HG02973 (cell line): Measurements from ENCODE around the gene BCHE.
A peak's percentile ranks its signal among the peaks of the same experiment; 100 is the strongest.
"Not testable (repeated sequence)": the region's sequence is repeated elsewhere in the genome, so short reads cannot be mapped to it uniquely, and the experiment has no call there.

Source experiments
- ATAC-seq: cut with Tn5 transposase; IDR thresholded peaks from one replicate; pipeline ENCODE4 v1.9.1; 2021; ENCODE audit warnings: moderate library complexity; ENCODE audit not compliant: unreplicated experiment

BCHE gene

DNA sequence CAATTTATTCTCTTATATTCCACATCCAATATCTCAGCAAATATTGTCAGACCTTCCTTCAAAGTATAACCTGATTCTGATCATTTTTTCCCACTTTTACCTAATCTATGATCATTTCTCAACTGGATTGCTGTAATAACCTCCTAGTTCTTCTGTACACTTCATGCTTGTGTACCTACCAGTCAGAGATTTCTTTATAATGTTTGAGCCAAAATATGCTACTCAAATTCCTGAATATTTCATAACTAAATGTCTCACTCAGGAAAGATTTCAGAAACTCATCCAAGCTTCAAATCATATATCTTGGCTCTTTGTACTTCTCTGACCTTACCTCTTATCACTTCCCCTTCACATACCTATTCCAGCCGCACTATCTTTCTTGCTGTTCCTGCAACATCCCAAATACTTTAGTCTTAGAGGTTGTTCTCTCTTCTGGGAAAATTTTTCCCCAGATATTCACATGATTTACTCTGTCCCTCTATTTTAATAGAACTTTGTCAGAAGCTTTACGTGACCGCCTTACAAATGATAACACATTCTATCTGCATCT lies 20.0 kb downstream of the BCHE start:
- ATAC-seq: no peak

DNA sequence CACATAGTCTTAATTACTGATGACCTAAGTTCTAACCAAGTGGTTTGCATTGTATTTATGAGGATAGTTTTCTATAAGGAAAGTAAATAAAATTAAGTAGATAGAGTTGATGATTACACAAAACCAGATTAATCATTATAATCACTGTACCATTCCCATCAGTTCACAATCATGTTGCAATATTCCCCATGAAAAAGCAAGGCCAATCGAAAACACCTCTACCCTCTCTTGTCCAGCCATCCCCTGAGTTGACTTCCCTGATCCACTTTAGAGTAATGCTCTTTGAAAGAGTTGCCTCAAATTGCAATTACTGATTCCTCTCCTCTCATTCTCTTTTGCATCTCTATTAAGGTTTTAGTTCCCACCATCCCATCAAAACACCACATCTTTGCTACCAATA lies 21.0 kb downstream of the BCHE start:
- no peak for ATAC-seq

DNA sequence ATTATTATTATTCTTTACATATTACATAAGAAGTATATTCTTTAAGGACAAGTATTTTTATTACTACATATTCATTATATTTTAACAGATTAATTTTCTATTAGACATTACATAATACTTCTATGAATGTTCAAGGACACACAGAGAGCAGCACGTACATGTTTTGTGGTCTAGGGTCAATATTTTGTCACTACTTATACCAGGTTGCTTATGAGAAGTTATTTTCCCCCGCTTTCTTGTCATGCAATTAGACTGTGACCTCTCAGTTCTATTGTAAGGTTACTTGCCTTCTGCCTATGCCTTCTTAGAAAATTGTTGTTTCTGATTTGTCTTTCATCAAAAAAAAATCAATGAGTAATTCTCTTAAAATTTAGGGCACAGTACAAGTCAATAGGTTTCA lies 21.5 kb downstream of the BCHE start:
- ATAC-seq: no peak

DNA sequence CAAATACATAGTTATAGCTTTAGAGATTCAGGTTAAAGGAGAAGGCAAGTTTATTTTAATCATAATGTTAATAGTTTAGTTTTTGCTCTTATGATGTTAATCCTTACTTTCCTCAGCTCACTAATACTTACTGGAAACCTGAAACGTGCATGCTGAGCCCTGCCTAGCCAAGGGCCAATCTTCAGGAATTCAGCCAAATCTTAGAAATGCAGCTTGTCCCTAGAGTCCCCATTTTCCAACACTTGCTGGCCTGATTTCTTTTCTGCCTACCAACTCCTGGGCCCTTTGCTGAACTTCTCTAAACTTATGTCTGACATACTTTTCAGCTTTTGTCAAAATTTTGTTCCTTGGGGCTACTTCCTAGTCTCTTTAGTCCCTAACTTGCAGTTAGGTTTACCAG lies 22.8 kb downstream of the BCHE start:
- no peak for ATAC-seq

DNA sequence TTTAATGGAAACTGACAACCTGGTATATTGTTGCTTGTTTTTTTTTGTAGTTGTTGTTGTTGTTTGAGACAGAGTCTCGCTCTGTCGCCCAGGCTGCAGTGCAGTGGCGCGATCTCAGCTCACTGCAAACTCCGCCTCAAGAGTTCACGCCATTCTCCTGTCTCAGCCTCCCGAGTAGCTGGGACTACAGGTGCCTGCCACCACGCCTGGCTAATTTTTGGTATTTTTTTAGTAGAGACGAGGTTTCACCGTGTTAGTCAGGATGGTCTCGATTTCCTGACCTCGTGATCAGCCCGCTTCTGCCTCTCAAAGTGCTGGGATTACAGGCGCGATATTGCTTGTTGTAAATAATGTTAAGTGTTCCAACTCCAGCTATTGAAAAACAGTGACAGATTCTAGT lies 29.3 kb downstream of the BCHE start:
- ATAC-seq: not testable (repeated sequence)

DNA sequence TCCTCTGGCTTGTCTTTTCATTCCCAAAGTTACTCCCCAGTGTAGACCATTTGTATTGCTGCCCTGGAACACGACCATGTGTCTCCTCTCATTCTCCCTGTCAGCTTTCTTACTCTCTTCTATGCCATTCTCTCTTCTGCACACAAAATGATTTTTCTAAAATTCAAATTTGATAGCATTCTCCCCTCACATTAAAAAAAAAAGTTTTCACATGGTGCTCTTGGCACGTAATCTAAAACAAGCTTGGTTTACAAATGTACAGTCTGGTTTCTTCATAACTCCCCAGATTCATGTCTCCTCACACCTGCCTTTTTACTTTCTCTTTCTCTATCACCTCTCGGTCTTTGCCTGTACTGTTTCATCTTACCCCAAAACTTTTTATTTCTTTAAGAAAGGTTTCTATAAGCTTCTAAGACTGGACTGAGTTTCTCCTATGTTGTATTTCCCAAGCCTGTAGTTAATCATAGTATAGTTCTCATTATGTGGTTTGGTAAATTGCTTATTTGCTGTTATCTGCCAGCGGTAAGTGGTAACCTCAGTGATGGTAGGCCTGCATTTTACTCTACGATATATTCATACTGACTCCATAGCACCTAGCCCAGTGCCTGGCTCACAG lies 31.2 kb downstream of the BCHE start:
- ATAC-seq: peak; percentile 74

DNA sequence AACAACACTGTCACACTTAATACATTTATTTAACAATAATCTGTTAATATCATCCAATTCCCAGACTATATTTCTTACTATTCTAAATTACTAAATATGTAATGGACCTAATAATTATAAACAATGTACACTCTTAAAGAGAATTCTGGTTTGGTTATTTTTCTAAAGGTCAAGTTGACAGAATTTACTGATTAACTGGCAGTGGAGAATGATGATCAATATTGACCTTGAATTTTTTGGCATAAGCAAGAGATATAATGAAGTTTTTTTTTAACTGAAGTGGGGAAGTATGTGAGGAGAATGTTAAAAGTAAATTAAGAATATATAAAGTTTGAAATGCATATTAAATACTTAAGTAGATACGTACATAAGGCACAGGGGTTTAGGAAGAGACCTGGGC lies 33.8 kb downstream of the BCHE start:
- no peak for ATAC-seq

DNA sequence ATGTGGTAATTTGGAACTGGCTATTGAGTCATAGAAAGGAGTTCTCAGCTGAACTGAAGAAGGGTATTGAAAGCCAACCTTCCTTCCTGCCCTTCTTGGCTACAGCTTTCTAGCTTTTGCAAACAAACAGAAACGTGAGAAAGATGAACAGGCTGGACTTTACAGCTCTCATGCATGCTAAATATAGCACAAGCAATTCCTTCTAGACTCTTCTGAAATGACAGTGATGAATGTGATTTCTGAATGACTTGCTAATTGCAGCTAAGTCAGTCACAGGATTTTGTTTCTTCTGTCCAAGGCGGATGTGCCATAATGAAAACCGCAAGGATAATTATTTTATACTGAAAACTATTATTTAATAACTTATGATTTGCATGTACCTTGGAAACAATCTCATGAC lies 36.3 kb downstream of the BCHE start:
- no peak for ATAC-seq

DNA sequence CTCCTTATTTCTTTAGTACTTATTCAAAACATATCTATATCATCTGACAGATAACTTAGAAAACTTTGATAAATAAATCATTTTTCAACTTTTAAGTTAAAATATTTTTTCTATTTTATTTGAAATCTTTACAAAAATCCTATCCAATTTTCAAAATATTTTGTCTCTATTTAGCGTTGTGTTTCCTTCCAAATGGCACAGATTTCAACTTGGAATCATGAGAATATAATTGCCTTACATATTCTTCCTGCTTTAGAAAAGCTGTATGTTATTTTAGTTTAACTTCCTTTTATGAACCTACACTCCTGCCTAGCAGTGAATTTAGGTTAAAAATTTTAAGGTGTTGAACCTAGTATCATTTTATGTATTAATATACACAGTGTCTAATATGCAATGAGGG lies 38.2 kb downstream of the BCHE start:
- ATAC-seq: no peak

DNA sequence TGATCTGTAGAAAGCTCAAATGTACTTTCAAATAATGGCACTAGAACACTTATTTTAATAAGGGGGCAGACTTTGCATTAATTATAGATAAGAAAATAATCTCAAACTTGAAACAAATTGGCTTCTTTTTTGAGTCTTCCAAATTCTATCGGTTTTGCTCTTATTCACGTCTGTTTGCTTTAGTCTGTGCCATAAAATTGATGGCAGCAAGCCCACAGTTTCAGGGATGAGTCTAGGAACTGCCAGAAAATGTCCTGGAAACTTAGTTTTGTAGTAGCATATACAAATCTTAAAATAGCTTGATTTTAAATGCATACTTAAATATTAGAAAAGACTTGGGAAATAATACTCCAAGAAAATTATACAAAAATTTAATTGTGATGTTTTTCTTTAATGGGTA lies 39.7 kb downstream of the BCHE start:
- no peak for ATAC-seq

DNA sequence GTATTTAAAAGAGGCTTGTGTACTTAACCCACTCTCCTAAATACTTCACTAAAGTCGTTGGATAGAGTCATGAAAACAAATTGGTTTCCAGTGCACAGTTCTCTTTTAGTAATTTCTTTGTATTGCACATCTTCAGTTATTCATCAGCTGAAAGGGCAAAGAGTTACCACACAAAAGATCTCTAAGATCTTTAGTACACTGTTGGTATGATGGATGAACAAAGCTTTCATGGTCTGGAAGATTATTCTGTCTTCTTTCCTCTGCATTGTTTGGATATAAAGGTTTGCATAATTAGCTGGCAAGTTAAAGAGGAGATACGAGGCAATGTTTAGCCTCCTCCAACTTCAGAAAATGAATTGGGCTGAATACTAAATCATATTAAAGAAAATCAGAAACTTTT lies 40.5 kb downstream of the BCHE start:
- ATAC-seq: no peak

DNA sequence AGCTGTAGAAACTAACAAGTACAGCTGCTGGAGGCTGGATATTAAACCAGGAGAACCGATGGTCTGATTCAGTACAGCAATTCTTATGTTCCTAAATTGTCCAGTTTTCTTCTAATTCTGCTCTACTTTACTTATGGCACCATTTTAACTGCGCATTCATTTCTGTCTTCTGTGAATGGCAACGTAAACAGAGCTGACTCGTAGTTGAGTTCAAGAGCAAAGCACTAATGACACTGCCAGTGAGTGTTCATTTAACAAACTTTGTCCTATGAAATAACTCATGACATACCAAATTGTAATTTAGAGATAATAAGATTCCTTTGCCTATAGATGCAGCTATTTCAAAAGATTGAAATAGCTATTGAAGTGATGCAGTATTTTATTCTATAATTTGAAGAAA lies 48.7 kb downstream of the BCHE start:
- ATAC-seq: no peak

DNA sequence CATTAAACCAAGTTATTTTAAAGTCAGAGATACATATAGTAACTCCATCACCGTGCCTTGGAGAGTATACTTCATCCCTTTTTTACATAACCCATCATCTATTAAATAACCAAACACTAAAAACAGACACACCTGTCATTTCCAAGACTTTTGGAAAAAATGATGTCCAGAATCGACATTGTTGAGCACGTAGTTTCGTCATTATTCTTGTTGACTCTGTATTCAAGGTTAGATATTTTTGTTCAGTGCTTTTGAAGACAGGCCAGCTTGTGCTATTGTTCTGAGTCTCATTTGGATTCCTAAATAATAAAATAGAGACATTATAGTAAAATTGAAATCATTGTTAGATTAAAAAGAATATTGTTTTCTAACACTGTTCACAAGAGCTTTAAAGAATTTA lies 51.2 kb downstream of the BCHE start:
- no peak for ATAC-seq

DNA sequence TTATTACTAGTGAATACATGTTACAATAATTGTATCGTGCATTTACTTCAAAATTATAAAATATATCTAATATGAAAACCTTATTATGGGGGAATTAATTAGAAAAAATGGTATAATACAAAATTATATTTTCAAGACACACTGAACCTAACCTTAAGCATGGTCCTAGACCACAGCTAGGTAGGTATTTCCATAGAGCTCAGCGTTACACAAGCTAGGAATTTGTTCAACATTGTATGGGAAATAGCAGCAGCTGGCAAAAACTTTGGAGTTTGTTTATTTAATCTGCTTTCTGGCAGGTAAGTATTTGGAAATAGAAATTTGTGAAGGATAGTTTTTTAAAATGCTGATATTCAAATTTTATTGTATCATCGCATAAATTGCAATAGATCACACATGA lies 52.9 kb downstream of the BCHE start:
- no peak for ATAC-seq

DNA sequence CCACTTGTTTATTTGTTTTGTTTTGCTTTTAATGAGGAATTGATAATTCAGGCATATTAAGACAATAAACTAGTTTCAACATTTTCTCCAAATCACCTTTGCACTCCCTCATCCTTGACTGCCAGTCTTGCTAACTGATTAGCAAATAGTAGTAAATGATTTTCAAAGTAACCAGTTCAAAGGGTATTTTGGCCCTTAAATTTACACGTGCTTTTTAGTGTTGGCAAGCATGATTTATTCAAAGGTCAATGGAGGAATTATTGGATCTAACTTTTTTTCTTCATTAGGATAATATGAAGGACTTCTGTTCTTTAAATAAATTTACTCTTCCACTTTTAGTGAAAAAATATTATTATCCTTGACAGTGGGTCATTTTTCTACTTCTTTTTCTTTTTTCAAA lies 53.8 kb downstream of the BCHE start:
- ATAC-seq: no peak

DNA sequence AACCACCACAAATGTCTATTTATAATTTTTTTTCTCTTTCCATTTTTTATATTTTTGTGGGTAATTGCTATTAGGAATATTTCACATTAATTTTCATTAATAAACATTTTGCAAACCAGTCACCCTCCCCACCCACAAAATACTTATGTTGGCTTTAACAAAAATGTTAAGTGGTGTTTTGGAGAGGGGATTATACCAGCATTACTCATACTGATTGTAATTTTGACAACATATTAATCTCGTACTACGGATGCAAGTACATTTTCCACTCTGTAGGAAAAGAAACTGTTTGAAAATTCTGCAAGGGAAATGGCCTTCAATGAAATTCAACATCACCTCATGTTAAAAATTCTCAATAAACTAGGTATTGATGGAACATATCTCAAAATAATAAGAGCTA lies 58.3 kb downstream of the BCHE start:
- no peak for ATAC-seq

DNA sequence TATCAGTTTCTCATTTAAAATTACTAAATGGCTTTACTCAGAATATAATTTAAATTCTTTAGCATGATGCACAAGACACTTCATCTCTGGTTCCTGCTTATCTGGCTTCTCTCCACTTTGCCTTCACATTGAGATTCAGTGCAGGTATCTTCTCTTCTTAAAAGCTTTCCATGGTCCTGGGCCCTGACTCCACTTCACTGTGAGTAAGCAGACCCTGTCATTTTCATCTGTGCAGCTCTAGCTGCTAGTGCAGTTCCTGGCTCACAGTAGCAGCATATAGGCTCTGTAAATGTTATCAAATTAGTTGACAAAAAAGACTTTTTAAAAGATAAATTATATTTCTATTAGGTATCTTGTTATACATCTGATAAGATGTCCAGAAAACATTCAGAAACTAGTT lies 58.8 kb downstream of the BCHE start:
- ATAC-seq: no peak

DNA sequence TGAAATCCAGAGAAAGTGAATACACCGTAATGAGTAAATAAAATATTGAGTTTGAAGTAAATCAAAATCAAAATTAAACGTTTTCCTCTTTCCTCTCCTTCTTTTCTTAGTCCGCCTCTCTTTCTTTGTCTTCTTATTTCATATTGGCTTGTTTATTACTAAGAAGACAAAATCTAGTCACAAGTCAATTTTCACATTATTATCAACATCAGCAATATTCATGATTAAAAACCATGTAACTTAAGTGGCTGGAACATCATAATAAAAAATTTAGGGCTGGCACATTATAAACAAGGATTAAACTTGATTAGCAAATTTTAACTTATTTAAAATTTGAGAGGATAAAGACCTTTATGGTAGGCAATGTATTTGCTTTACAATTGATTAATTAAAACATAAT lies 61.4 kb downstream of the BCHE start:
- no peak for ATAC-seq

DNA sequence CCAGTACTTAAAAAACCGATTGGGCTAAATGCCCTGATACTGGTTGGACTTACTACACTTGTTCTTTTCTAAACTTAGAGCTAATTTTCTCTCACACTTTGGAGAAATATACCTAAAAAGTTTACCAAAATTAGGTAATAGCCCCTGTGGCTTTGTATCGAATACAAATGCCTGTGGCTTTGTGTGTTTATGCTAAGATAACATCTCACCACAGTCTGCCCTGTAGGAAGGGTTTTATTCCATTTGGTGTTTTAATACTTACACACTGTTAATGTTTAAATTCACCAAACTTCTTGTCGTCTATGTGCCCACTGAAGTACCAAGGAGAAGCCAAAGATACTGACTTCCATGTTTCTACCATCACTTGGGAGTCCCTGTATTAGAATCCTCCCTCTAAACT lies 66.4 kb downstream of the BCHE start:
- ATAC-seq: no peak

DNA sequence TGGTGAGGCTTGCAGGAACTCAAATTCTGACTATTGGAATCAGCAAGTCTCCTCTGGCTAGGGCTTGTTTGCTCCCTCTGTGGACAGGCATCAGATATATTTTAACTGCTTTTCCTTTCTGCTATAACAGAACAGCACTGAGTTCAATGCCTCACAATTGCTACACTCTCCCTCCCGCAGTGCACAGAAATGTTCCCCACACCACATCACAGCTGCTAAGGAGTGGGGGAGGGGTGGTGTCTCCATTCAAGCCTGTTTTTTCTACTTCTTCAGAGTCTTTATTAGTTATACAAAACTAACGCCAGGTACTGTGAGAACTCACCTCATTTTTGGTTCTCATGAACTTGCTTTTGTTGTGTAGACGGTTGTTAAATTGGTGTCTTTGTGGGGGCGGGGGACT lies 68.5 kb downstream of the BCHE start:
- no peak for ATAC-seq

DNA sequence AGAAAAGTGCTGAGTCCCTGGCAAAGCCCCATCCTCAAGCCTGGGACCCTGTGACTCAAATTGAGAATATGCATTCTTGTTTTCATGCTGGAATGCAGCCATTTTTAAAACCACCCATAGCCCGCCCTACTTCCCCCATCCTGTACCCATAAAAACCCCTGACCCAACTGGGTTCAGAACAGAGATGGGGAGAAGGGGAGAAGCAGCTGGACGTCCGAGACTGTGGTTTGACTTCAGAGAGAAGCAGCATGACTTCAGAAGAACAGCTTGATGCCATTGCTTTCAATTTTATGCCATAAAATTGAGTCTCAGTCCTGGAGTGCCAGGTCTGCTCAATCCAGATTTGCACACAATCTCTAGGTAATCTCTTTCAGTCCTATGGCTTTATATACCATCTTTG lies 78.2 kb downstream of the BCHE start:
- ATAC-seq: no peak

DNA sequence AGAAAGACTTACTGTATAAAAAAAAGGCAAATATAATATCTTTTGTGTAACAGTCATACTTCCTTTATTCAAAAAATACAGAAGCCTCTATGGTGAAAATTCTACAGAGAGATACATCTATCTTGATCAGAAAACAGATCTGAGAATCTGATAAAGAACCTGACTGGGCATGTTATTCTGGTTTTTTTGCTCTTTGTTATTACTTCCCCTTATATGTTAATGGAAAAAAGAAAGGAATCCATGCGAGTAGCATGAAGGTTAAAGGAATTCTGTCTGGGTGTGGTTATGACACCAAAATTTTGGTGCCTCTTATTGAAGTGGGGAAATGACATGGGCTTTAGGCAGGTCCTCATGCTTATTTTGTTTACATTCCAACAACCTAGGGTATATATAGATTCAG lies 81.7 kb downstream of the BCHE start:
- ATAC-seq: no peak

DNA sequence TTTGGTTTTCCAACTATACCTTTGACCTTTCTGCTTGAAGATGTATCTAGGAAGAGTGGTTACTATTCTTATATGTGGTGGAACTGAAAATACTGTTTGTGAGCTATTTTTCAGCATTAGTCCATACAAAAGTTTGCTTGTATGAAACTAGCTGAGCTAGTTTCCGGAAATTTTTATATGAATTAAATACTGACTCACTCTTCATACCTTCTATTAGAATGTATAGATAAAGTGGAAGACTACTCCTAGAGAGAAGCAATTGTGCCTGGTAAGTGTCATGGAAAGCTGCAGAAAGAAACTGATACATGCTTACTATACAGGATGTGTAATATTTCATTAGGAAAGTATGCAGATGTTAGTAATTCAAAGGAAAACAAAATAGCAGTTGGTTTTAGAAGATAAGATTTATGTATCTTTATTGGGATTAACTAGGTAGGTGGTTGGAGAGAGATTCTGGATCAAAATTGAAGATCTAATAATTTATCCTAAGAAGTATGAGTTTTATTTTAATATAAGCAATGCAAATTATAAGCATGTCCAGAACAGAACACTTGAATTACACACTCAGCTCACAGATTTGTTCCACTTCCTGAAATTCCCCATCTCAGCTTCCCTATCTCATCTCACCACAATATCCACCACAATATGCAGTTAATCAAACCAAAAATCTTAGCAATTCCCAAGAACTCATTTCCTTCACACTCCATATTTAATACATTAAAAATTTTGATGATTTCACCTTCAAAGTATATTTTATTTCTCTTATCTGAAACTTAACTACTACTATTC lies 82.8 kb downstream of the BCHE start:
- ATAC-seq: no peak
